ENCODE data around the gene TRIM31. TPM values are rescaled to one million over a fixed set of nuclear protein-coding genes. Genes with fewer than 3 reads are reported as not detected.
"Not testable (repeated sequence)": the region's sequence is repeated elsewhere in the genome, so short reads cannot be mapped to it uniquely, and the experiment has no call there.

TRIM31 gene
- total RNA-seq, 3 donors from 2014 or later = 121 to 202 (median 182) TPM

DNA sequence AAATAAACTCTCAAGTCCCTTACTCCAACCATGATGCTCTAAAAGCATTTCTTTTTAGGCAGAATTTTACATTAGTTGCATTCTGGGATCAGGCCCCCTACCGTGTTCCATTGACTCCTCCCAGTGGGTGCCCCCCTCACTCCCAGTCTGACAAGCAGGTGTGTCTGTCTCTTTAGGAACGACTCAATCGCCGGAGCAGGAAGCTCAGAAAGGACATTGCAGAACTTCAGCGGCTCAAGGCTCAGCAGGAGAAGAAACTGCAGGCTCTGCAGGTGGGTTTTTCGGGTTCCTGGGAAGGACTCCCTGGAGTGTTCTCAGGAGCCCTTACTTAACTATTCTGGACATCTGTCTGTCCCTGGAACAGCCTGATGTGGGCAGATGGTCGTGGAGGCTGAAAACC, 32.9 kb upstream of the TRIM31 start:
- no peak for TF ChIP-seq CTCF (IDR thresholded peaks at IDR 0.05)
- Histone ChIP-seq H3K4me3 (no peak overlapping the region), H3K4me1 (ENCODE audit: low read depth) (peaks cover 14% of the 10 kb centered on the region), H3K9me3 (no peaks in the 10 kb centered on the region), H3K36me3 (ENCODE audit: low read depth) (no peaks in the 10 kb centered on the region)
- DNase-seq = no peak
- ATAC-seq = no peak
- intact Hi-C loops (cut with DNase I, micrococcal nuclease) = no loop called here

- ATAC-seq (peak; percentile 66), DNase-seq (no peak)
- no peaks in the 10 kb centered on the region for H3K36me3 ChIP-seq (ENCODE audit: low read depth)
- H3K9me3 ChIP-seq = no peaks in the 10 kb centered on the region
- H3K4me3 ChIP-seq = no peak overlapping the region
- TF ChIP-seq CTCF (IDR thresholded peaks at IDR 0.05) = no peak
- intact Hi-C loops (cut with DNase I, micrococcal nuclease) = no loop called here
- H3K4me1 ChIP-seq (ENCODE audit: low read depth) = peaks cover 14% of the 10 kb centered on the region
These were observed 31.9 kb upstream of the TRIM31 start for GRCh38 chr6:30144811-30145210.

- DNase-seq (peak in 1 of 3 donors; percentile 48), ATAC-seq (peak; percentile 85)
- no peak for TF ChIP-seq CTCF (IDR thresholded peaks at IDR 0.05)
- no peak overlapping the region for H3K4me3 ChIP-seq
- H3K9me3 ChIP-seq = no peaks in the 10 kb centered on the region
- no peaks in the 10 kb centered on the region for H3K36me3 ChIP-seq (ENCODE audit: low read depth)
- intact Hi-C loops (cut with DNase I, micrococcal nuclease) = no loop called here
- H3K4me1 ChIP-seq (ENCODE audit: low read depth) = peaks cover 14% of the 10 kb centered on the region
These were observed 30.9 kb upstream of the TRIM31 start for GRCh38 chr6:30143780-30144179.

DNA sequence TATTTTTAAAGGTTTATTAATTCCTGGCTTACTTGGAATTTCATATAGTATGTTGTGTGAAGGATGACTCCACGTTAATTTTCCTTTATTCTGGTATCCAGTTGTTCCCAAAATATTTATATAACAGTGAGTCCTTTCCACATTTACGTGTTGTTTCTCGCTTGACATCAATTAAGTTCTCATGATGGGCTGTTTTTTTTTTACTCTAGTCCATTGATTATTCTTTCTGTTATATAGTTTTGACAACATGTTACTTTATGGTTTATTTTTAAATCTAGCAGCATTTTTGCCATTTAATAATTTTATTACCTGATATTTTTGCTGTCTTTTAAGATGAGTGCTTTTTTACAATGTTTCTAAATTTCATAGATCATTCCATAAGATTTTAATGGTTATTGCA, 29.8 kb upstream of the TRIM31 start:
- no peak for ATAC-seq
- Histone ChIP-seq H3K36me3 (ENCODE audit: low read depth) (no peaks in the 10 kb centered on the region), H3K4me1 (ENCODE audit: low read depth) (peaks cover 14% of the 10 kb centered on the region), H3K9me3 (no peaks in the 10 kb centered on the region), H3K4me3 (no peak overlapping the region)
- no peak for TF ChIP-seq CTCF (IDR thresholded peaks at IDR 0.05)
- intact Hi-C loops (cut with DNase I, micrococcal nuclease) = no loop called here
- DNase-seq = no peak

- H3K4me3 ChIP-seq; intact Hi-C loops (cut with DNase I, micrococcal nuclease); DNase-seq; ATAC-seq; H3K36me3 ChIP-seq (ENCODE audit: low read depth); H3K9me3 ChIP-seq: not testable (repeated sequence)
- H3K4me1 ChIP-seq (ENCODE audit: low read depth) = peaks cover 14% of the 10 kb centered on the region
These were observed 27.4 kb upstream of the TRIM31 start for GRCh38 chr6:30140240-30140639.

- no peaks in the 10 kb centered on the region for H3K9me3 ChIP-seq
- DNase-seq (no peak), ATAC-seq (no peak)
- H3K36me3 ChIP-seq (ENCODE audit: low read depth) = no peaks in the 10 kb centered on the region
- intact Hi-C loops (cut with DNase I, micrococcal nuclease) = loop anchor here in 1 of 2 donors (10.0 kb wide), 1 partner anchor 292 kb away; no protein-coding TSS in a partner anchor
- H3K4me3 ChIP-seq = no peak overlapping the region
- no peaks in the 10 kb centered on the region for H3K4me1 ChIP-seq (ENCODE audit: low read depth)
- no peak for TF ChIP-seq CTCF (IDR thresholded peaks at IDR 0.05)
These were observed 23.8 kb upstream of the TRIM31 start for GRCh38 chr6:30136570-30137286.
